Breast epithelium (tissue), 4 donors: Measurements from ENCODE around the gene RECQL5. TPM values are rescaled to one million over a fixed set of nuclear protein-coding genes. Genes with fewer than 3 reads are reported as not detected.

Experiments used
- DNase-seq, 2 donors: peaks; one replicate each; pipeline ENCODE4 v3.0.0-alpha.2; 2019; ENCODE audit warnings: low spot score in 2 of 2
- H3K27ac ChIP-seq, 2 donors: fragments of 200-600 bp; sonication (generic) in 1 of 2; one replicate each; pipeline ENCODE4 v1.5.1; 2016 to 2019; ENCODE audit warnings: mild to moderate bottlenecking in 1 of 2
- H3K27me3 ChIP-seq, 2 donors: fragments of 200-600 bp; sonication (generic) in 1 of 2; one replicate each; pipeline versions ENCODE4 v1.5.1 to v1.6.0; 2017 to 2019; ENCODE audit warnings: control low read depth in 1 of 2, mild to moderate bottlenecking in 1 of 2
- H3K36me3 ChIP-seq: fragments of 200-600 bp; one replicate; pipeline ENCODE4 v1.5.1; 2019
- H3K4me1 ChIP-seq, 2 donors: fragments of 200-600 bp; sonication (generic); one replicate each; pipeline ENCODE4 v1.5.1; 2016 to 2019; ENCODE audit warnings: control low read depth in 1 of 2
- H3K4me3 ChIP-seq, 3 donors: fragments of 200-600 bp; sonication (generic); 1 replicate in 2 of 3; 2 replicates in 1 of 3; pipeline ENCODE4 v1.5.1; 2016 to 2019; ENCODE audit warnings: mild to moderate bottlenecking in 3 of 3, moderate library complexity in 2 of 3
- H3K9me3 ChIP-seq, 2 donors: fragments of 200-600 bp; sonication (generic) in 1 of 2; one replicate each; pipeline ENCODE4 v1.5.1; 2016 to 2019; ENCODE audit warnings: control low read depth in 1 of 2
- CTCF ChIP-seq, 3 donors: fragments of 450-650 bp; IDR thresholded peaks; one replicate each; pipeline ENCODE4 v1.5.1; 2016 to 2017; ENCODE audit warnings: antibody characterized with exemption in 3 of 3, mild to moderate bottlenecking in 3 of 3, moderate library complexity in 3 of 3
- POLR2A ChIP-seq: fragments of 450-650 bp; IDR thresholded peaks from one replicate; pipeline ENCODE4 v1.6.1; 2016; ENCODE audit warnings: antibody characterized with exemption, mild to moderate bottlenecking, moderate library complexity
- POLR2AphosphoS5 ChIP-seq, 3 donors: sonication (generic); formaldehyde crosslinking; IDR thresholded peaks; one replicate each; pipeline ENCODE4 v1.6.1; 2017; ENCODE audit warnings: antibody characterized with exemption in 3 of 3
- intact Hi-C: fragments of 100-400 bp; cut with DNase I; formaldehyde crosslinking; loops from one replicate; pipeline ENCODE4 v1.15.1; 2023; ENCODE audit warnings: low total_unique reads
- total RNA-seq, 3 donors: library from RNA; depleted of rRNA; stranded (reverse); fragments of >200 nt; gene quantifications; one replicate each; pipeline ENCODE4 v1.1.0, GENCODE V29; 2016

The RECQL5 gene
- total RNA-seq, 3 donors from 2014 or later = 10.7 to 22.8 (median 14.1) TPM

- no peak for TF ChIP-seq CTCF (IDR thresholded peaks at IDR 0.05)
- no peak for TF ChIP-seq POLR2AphosphoS5 (IDR thresholded peaks at IDR 0.05)
- TF ChIP-seq POLR2A = no peak
- no peak overlapping the region for H3K27ac ChIP-seq
- DNase-seq = no peak
- intact Hi-C loops = no loop called here
- H3K9me3 ChIP-seq = no peaks in the 10 kb centered on the region
- no peaks in the 10 kb centered on the region for H3K27me3 ChIP-seq
- no peaks in the 10 kb centered on the region for H3K4me1 ChIP-seq
- H3K4me3 ChIP-seq = no peak overlapping the region
- peaks cover 11% of the 10 kb centered on the region for H3K36me3 ChIP-seq
Measured at GRCh38 chr17:75623386-75623785, 43.6 kb downstream of the RECQL5 start.

GRCh38 chr17:75622771-75623273, 44.1 kb downstream of the RECQL5 start:
- Histone ChIP-seq H3K27me3 (no peaks in the 10 kb centered on the region), H3K36me3 (peaks cover 11% of the 10 kb centered on the region), H3K27ac (no peak overlapping the region), H3K4me1 (no peaks in the 10 kb centered on the region), H3K9me3 (no peaks in the 10 kb centered on the region), H3K4me3 (no peak overlapping the region)
- TF ChIP-seq POLR2A (no peak), CTCF (IDR thresholded peaks at IDR 0.05) (no peak), POLR2AphosphoS5 (IDR thresholded peaks at IDR 0.05) (no peak)
- DNase-seq = no peak
- intact Hi-C loops = no loop called here

- no peaks in the 10 kb centered on the region for H3K9me3 ChIP-seq
- H3K27me3 ChIP-seq = no peaks in the 10 kb centered on the region
- no peak for DNase-seq
- TF ChIP-seq POLR2A (no peak), POLR2AphosphoS5 (IDR thresholded peaks at IDR 0.05) (no peak), CTCF (IDR thresholded peaks at IDR 0.05) (no peak)
- no peak overlapping the region for H3K27ac ChIP-seq
- no peaks in the 10 kb centered on the region for H3K4me1 ChIP-seq
- no peak overlapping the region for H3K4me3 ChIP-seq
- H3K36me3 ChIP-seq = peaks cover 11% of the 10 kb centered on the region
- intact Hi-C loops = no loop called here
Measured at GRCh38 chr17:75622076-75622475, 44.9 kb downstream of the RECQL5 start.

- intact Hi-C loops = no loop called here
- TF ChIP-seq POLR2A = no peak
- no peak for TF ChIP-seq POLR2AphosphoS5 (IDR thresholded peaks at IDR 0.05)
- no peak for TF ChIP-seq CTCF (IDR thresholded peaks at IDR 0.05)
- no peak overlapping the region for H3K4me3 ChIP-seq
- no peaks in the 10 kb centered on the region for H3K27me3 ChIP-seq
- DNase-seq = no peak
- H3K27ac ChIP-seq = no peak overlapping the region
- no peaks in the 10 kb centered on the region for H3K4me1 ChIP-seq
- no peaks in the 10 kb centered on the region for H3K9me3 ChIP-seq
- peaks cover 12% of the 10 kb centered on the region for H3K36me3 ChIP-seq
Measured at GRCh38 chr17:75621489-75621888, 45.5 kb downstream of the RECQL5 start.

GRCh38 chr17:75619506-75620431, 47.2 kb downstream of the RECQL5 start:
- Histone ChIP-seq H3K9me3 (no peaks in the 10 kb centered on the region), H3K27ac (no peak overlapping the region), H3K4me1 (no peaks in the 10 kb centered on the region), H3K36me3 (peaks cover 3% of the 10 kb centered on the region), H3K27me3 (no peaks in the 10 kb centered on the region), H3K4me3 (no peak overlapping the region)
- DNase-seq = no peak
- intact Hi-C loops = loop anchor here (1.0 kb wide), 1 partner anchor 24 kb away; no protein-coding TSS in a partner anchor
- TF ChIP-seq CTCF (IDR thresholded peaks at IDR 0.05) (no peak), POLR2A (no peak), POLR2AphosphoS5 (IDR thresholded peaks at IDR 0.05) (no peak)
